ENCODE measurements around the gene TMEM107.
"Not testable (repeated sequence)": the region's sequence is repeated elsewhere in the genome, so short reads cannot be mapped to it uniquely, and the experiment has no call there.

The TMEM107 gene

DNA sequence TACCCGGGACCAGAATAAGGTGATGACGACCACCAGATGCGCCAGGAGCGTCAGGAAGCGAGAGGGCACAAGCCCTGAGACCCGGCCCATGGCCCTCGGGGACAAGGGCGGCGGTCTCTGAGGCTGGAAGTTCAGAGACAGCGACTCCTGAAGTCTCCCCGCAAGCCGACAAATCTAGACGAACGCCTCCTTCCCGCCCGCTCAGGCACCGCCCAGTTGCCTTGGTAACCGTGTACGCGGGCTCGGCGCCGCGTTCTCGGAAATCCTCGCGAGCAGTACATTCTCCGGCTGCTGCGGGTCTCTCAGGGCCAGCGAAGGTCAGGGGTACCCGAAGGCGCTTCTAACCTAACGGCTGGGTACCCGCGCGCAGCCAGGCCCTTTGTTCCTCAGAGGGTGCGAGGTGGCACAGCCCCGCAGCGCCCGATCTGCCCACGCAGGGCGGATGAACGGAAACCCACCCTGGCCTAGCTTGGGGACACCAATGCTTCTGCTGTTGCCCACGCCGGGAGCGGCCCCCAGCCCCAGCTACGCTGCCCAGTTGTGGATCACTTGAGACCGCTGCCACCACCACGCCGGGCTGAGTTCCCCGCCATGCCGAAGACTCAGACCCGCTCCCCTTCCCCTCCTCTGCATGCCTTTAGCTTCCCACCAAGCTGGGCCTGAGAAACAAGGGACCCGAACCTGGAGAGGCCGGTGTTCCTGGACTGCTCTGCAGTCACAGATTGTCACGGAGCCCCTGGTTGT is at the start of gene TMEM107:
Gene TMEM107, minus strand, starts transcription at position 184 of the 744 bp plus-strand sequence. Its CDS starts 94 bp downstream, at position 90.
- peak; percentile 56 for DNase-seq (ENCODE audit: low read depth in 2 of 2)

DNA sequence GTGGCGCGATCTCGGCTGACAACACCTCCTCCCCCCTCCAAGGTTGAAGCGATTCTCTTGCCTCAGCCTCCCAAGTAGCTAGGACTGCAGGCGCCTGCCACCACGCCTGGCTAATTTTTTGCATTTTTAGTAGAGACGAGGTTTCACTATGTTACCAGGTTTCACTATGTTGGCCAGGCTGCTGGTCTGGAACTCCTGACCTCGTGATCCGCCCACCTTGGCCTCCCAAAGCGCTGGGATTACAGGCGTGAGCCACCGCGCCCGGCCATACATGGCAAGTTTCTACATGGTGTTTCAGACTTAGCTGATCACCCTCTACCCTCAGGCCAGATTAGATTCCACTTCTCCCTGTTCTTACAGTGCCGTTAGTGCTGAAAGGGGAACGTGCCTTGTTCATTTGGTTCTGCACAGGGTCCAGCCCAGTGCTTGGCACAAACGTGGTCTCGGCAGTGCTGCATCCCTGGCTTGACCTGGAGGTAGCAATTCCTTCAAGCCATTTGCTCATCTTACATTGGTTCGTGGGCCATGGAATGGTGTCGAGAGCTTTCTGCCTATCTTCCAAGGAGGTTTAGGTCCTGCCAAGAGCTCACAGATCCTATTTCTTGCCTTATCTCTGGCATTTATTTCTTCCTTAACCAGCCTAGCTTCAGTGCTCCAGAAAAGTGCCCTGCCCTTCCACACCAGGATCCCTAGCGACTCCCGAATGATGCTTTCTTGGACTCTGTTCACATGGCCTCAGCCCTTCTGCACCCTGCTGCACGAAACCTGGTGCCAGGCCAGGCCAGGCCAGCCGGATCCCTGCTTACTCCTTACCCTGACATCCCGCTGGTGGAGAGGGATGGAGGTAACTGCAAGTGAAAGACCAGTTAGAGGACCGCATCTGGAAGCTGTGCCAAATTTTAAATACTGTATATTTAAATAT is 49.0 kb upstream of the TMEM107 start:
- no peak for DNase-seq (ENCODE audit: low read depth in 2 of 2)

DNA sequence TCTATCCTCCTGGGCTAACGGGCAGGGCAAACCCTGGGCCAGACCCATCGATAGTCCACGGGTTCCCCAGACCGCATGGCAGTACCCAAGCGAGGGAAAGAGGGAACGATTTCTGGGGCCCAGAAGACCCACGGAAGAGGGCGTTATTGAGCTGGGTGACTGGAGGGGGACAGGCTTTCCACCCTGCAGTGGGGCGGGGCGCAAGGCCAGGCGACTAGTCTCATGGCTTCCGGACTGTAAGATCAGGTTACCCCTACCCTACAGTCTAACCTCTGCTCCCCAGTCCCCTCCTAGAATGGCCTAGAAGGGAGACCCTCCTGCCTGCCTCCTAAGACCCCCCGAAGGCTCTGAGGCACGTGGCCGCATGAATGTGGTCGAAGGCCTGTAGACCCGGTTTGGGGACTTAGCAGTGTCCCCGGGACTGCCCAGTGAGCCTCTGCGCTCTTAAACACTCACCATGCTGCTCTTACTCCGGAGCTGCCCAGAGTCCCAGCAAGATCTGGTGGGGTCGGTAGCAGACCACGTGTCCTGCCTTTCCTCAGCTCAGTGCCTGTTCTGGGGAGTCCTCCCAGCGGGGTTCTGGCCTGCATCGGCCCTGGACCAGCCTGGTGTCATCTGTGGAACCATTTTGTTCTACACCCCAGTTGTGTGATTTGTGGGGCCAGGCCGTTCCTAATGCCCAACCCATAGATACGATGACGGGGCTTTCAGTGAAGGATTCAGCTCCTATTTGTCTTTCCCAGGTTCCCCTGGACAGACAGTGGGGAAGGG is 47.4 kb upstream of the TMEM107 start:
- peak in 1 of 2 experiments; percentile 2 for DNase-seq (ENCODE audit: low read depth in 2 of 2)

DNA sequence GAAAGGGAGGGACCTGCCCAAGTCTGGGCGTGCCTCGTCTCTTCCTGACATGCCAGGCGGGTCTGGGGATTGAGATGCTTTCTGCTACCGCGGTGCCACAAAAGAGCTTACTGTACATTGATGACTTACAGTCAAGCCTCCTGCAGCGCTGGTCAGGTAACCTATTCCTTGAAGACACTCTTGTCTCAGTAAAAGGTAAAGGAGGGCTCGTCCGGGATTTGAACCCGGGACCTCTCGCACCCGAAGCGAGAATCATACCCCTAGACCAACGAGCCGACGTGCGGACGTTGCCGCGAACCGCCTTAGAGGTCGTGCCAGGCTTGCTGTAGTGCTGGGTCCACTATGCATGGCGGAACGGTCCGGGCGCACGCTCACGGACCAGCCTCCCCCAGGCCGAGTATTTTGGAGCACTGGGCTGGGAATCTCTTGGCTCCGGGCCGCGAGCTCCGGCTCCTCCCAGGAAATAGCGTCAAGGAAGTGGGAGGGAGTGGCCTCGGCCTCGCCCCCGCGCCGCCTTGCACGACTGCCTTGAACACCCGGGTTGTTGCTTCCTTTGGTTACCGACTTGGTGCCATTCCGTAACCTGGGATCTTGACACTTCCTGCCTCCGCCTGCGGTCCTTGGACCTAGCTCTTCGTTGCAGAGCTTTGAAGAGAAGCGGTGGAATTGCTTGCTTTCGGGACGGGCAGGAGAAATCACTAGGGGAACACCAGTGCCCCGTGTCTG is 46.6 kb upstream of the TMEM107 start:
- DNase-seq (ENCODE audit: low read depth in 2 of 2): peak; percentile 90

DNA sequence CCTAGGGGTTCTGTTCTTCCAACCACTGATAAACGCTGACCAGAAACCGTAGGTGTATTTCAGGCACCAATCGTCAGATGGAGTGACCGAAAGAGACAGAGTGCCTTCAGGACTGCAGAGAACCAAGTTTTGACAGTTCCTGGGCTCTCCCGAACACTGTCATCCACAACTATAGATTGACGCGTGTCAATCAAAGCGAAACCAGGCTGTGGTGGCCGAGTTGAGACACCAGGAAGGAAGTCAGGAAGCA is 46.1 kb upstream of the TMEM107 start:
- no peak for DNase-seq (ENCODE audit: low read depth in 2 of 2)

DNA sequence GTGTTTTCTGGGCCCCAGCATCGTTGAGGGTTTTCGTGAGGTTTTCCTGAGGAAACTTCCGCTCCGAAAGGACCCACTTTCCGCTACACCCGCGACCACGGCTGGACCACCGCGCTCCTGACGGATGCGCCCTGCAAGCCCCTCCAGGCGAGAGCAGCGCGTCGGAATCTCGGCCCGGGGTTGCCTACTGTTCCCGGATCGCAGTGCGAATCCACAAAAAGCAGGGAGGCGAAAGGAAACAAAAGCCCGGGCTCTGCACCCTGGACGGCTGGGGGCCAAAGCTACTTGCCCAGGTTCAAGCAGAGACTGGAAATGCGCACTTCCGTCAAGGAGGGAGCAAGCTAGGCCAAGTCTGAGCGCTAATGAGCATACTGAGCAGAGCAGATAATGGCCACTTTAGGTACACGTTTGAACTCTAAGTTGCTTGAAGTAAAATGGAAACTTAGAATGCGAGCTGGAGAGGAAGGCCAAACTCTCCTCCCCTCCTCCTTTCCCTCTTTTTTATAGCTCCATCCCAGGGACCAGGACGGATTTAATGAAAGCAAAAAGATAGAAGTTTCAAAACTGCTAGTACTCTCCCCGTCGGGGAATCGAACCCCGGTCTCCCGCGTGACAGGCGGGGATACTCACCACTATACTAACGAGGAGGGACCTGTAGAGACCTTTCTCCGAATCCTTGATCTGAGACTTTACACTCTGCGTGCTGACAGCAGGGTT is 45.6 kb upstream of the TMEM107 start:
- peak; percentile 79 to 80 for DNase-seq (ENCODE audit: low read depth in 2 of 2)

DNA sequence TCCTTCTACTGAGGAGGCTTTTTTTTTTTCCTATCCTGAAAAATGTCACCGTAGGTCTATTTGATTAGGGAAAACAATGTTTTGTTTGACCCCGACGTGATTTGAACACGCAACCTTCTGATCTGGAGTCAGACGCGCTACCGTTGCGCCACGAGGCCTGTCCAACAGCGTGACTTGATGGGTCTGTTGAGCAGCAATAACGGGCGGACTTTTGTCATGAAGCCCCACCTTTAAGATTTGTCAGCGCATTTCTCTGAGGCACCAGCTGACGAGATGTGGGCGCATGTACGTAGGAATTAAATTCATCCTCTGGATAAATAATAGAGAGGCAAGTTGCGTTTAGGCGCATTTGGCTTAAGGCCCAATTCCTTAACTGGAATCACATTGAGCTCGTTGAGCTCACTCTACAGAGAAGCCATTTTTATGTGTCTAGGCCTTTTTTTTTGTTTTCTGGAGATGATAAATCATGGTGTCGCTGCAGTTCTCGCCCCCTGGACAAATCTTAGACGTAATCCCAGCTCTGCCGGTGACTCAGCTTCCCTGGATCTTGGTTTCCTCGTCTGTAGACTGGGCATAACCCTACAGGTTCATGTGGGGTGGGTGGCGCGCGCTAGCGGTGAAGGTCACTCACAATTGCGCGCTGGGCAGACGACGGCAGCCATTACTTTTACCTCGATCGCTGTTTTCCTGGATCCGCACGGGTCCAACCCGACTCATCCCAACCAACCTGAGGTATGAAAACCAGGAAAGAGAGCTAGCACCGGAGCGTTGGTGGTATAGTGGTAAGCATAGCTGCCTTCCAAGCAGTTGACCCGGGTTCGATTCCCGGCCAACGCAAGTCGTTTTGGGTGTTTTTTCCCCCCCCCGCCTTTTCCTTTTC is 44.8 kb upstream of the TMEM107 start:
- peak; percentile 85 to 86 for DNase-seq (ENCODE audit: low read depth in 2 of 2)

DNA sequence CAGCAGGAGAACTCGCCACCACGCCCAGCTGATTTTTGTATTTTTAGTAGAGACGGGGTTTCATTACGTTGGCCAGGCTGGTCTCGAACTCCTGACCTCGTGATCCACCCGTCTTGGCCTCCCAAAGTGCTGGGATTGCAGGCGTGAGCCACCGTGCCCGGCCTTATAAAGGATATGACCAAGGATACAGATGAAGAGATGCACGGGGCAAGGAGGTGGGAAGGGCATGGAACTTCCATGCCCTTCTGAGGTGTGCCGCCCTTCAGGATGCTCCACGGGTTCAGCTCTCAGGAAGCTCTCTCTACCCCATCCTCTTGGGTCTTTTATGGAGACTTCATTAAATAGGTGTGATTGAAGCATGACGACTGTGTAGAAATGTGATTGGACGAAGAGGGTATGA is 37.8 kb upstream of the TMEM107 start:
- not testable (repeated sequence) for DNase-seq (ENCODE audit: low read depth in 2 of 2)

DNA sequence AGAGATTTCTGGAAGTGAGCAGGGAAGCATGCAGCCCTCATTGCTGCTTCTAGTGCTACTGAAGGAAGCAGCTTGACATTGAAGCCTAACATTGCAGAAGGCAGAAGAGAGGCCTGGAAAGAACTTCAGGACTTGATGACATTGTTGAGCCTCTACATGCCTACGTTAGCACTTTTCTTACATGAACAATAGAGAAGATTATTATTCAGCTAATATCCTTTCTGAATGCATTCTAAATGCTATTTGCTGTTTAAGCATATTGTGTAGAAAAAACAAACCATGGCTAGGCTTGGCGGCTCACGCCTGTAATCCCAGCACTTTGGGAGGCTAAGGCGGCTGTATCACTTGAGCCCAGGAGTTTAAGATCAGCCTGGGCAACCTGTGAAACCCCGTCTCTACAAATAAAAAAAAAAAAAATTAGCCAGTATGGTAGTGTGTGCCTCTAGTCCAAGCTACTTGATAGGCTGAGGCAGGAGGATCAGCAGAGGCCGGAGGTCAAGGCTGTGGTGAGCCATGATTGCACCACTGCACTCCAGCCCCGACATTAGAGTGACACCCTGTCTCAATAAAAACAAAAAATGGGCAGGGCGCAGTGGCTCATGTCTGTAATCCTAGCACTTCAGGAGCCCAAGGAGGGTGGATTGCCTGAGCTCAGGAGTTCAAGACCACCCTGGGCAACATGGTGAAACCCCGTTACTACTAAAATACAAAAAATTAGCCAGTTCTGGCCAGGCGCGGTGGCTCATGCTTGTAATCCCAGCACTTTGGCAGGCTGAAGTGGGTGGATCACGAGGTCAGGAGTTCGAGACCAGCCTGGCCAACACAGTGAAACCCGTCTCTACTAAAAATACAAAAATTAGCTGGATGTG is 36.4 kb upstream of the TMEM107 start:
- no peak for DNase-seq (ENCODE audit: low read depth in 2 of 2)

DNA sequence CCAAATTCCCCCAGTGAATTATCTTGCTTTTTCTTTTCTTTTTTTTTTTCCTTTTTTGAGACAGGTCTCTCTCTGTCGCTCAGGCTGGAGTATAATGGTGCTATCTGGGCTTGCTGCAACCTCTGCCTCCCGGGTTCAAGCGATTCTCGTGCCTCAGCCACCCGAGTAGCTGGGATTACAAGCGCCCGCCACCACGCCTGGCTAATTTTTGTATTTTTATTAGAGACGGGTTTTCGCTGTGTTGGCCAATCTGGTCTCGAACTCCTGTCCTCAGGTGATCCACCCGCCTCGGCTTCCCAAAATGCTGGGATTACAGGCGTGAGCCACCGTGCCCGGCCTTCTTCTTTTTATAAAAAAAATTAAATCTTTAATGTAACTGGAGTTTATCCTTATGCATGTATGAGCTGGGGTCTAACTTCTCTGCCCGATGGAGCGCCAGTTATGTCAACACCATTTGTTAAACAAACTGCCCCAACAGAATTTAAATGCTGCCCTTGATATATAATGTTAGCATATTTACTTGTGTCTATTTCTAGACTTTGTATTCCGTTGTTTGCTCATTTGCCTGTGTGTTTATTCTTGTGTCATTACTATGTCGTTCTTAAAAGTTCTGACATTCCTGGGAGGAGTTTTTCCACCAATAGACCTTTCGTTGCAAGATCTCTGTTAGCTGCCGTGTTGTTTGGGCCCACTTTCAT is 34.7 kb upstream of the TMEM107 start:
- no peak for DNase-seq (ENCODE audit: low read depth in 2 of 2)

DNA sequence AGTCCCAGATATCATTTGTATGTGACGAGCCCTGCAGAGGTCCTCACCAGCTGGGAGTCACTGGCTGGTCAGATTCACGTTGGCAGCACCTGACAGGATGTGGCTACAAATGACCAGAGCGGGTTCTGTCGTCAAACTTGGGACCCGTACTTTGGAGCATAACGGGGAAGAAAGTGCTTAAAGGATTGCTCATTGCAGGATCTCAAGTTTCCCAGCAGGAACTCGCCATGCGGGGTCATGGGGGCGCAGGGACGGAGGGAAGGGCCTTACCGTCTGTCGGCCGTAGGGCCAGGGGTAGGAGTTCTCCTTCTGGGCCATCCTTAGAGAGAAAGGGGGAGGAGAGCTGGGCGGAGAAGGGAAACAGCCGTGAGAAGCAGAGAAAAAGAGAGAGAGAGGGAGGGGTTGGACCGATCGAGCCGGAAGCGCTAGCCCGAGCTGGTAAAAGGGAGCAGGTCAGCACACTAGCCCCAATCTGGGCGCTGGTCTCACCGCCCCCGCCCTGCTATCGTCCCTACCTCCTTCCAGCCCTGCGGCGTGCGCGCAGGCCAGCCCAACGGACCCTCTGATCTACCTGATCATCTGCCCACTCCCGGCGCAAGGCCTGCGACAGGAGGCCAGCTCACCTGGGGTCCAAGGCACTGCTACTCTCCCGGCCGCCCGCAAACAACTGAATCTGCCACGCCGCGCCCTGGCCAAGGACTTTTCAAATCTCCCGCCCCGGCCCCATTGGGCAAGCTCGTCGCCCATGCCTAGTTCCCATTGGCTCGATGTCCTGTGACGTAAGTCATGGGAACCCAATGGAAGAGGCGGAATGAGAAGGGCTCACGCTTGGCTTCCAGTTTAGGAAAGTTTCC is 34.0 kb upstream of the TMEM107 start, which contains the start of gene AURKB:
Gene AURKB, minus strand, starts transcription at position 669 of the 854 bp plus-strand sequence. Its CDS starts 351 bp downstream, at position 318.
- DNase-seq (ENCODE audit: low read depth in 2 of 2): peak; percentile 94

DNA sequence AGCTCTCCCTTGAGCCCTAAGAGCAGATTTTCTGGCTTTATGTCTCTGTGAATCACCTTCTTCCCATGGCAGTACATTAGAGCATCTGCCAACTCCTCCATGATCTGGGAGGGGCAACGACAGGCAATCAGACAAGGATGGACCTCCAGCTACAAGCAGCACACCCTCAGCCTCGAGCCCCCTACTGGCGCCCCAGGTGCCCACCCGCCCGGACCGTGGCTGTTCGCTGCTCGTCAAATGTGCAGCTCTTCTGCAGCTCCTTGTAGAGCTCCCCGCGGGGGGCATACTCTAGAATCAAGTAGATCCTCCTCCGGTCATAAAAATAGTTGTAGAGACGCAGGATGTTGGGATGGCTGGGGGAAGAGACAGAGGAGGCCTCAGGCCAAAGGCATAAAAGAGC is 30.4 kb upstream of the TMEM107 start:
- DNase-seq (ENCODE audit: low read depth in 2 of 2): no peak

DNA sequence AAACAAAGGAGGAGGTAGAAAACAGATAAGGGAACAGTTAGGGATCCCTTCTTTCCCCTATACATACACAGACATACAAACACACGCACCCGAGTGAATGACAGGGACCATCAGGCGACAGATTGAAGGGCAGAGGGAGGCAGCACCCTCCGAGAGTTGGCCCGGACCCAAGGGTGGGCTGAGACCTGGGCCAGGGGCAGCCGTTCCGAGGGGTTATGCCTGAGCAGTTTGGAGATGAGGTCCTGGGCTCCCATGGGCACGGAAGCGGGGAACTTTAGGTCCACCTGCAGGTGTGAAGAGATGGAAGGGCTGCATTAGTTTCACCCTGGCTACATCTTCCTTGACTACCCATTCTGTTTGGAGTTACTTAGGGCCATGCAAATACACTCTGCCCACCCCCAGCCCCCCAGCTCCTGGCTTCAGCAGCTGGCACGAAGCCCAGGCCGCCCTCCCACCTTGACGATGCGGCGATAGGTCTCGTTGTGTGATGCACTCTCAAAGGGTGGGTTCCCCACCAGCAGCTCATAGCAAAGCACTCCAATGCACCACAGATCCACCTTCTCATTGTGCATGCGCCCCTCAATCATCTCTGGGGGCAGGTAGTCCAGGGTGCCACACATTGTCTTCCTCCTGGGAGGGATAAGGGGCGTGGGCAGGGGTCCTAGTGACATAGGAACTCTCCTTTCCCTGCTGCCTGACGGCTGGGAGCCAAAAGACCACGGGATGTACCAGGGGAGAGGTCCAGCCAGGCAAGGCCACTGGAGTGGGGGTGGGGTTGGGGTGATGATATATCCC is 28.8 kb upstream of the TMEM107 start:
- DNase-seq (ENCODE audit: low read depth in 2 of 2): no peak

DNA sequence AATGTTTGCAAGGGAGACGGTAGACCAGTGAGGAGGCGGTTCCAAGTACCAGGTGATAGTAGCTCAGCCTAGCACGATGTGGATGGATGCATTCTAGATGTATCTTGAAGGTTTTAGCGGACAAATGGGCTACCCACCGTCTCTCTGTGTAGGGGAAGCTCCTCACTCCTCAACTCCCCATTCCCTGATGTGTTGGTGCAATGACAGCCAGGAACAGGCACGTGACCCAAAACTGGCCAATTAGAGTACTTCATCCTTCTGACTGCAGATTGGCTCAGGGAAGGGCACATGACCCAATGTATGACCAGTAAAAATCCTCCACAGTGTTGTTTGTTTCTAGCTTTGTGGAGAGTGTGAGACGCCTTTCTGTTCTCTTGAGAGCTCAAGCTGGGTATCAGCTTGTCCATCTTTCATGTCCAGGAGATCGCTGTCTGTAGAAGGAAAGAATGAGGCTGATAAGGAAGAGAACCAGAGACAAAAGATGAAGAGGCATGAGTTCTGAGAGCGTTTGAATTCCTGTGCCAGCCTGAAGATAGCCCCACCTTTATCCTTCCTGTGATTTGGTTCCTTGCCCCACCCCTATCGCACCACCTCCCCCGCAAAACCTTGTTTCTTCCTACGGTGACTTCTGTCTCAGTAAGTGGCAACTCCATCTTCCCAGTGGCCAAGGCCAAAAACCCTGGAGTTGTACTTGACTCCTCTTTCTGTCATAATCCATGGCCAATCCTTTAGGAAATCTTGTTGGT is 16.1 kb upstream of the TMEM107 start:
- DNase-seq (ENCODE audit: low read depth in 2 of 2): peak; percentile 82 to 83

DNA sequence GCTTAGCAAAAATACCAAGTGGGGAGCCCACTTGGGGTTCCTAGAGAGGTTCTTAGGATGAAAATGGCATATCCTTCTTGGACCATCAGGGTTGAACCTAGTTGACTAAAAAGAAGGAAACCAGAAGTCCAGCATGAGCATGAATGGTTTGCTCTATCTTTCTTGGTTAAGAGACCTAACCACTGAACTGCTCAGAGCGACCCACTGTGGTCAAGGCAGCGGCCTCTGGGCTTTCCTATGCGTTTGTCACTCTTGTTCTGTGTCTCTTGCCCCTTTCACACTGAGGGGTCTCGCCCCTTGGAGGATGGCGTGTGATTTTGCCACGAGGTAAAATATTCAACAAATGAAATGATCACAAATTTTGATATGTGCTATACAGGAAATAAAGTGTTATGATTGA is 14.3 kb upstream of the TMEM107 start:
- no peak for DNase-seq (ENCODE audit: low read depth in 2 of 2)
